ENCODE data around the gene RAB7B.

RAB7B gene

DNA sequence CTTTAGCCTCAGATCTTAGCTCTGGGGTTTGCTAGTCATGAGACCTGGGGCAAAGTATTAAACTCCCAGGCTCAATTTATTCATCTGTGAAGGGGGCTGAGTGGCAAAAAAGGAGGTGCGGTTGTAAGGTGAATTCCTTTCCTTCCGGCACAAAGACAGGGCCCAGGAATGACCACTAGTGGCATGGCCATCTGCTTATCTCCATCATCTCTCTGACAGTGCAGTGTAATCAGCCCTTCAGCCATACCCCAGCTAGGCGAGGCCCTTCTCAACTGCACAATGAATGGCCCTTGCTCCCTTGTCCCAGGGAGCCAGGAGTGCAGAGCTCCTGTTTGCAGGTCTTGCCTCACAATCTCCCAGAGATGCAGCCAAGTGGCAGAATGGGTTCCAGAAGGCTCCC lies 54.3 kb downstream of the RAB7B start:
- no peak for DNase-seq (ENCODE audit: low read depth, low spot score)

DNA sequence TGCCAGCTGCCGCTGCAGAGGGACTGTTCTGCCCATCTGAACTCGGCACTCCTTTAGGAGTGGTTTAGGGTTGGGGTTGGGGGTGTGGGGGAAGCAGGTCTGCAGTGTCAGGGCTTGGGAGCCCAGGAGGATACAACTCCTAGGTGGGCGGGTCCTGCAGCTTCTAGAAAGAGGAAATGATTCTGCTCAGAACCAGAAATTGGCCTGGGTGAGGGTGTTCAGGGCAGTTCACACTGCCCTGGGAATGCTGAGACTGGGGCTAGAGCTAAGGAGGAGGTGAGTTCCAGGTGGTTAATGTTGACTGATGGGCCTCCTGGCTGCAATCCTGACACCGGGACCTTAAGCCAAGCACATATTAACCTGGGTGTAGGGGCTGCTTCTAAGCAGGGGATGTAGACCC lies 55.2 kb downstream of the RAB7B start:
- DNase-seq (ENCODE audit: low read depth, low spot score) = no peak

GRCh38 chr1:205947024-205947423 lies 56.2 kb downstream of the RAB7B start:
- no peak for DNase-seq (ENCODE audit: low read depth, low spot score)

- DNase-seq (ENCODE audit: low read depth, low spot score) = no peak
Measured at GRCh38 chr1:205945069-205945468, 58.1 kb downstream of the RAB7B start.

GRCh38 chr1:205944525-205944924 lies 58.7 kb downstream of the RAB7B start:
- no peak for DNase-seq (ENCODE audit: low read depth, low spot score)

GRCh38 chr1:205943245-205943644 lies 60.0 kb downstream of the RAB7B start, which contains the start of gene SLC26A9:
TSS of gene SLC26A9 (minus strand) at chr1:205943456. CDS start at chr1:205935820, 7,636 bp downstream.
- no peak for DNase-seq (ENCODE audit: low read depth, low spot score)

GRCh38 chr1:205942631-205943159 lies 60.5 kb downstream of the RAB7B start:
- no peak for DNase-seq (ENCODE audit: low read depth, low spot score)

- DNase-seq (ENCODE audit: low read depth, low spot score) = no peak
Measured at GRCh38 chr1:205940710-205941109, 62.5 kb downstream of the RAB7B start.

DNA sequence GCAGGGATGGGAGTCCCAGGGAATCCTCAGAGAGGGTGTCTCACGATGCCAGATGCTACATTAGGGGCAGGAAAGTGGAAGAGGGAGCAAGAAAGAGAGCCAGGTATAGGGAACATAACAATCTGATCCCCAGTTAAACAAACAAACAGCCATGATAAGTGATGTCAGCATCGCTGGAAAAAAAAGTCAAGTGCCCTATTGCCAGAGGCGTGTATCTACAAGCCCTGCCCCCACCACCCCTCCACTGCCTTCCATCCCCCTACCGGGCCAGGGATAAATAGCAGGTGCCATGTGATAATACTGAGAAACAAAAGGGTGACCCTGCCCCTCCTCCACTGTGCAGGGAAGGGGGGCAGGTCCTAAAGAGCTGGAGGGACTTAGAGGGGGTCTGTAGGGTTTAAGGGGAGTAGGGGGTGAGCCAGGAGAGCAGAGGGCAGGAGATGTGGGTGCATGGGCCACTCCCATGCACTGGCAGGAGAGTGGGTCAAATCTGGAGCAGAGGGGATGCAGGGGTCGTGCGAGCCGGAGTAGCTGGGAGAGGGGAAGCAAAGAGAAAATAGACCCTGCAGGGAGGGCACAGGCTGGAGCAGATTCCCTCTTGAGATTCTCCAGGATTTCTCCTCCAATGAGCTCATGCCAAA lies 63.4 kb downstream of the RAB7B start:
- no peak for DNase-seq (ENCODE audit: low read depth, low spot score)

- no peak for DNase-seq (ENCODE audit: low read depth, low spot score)
Measured at GRCh38 chr1:205938682-205939081, 64.5 kb downstream of the RAB7B start.

DNA sequence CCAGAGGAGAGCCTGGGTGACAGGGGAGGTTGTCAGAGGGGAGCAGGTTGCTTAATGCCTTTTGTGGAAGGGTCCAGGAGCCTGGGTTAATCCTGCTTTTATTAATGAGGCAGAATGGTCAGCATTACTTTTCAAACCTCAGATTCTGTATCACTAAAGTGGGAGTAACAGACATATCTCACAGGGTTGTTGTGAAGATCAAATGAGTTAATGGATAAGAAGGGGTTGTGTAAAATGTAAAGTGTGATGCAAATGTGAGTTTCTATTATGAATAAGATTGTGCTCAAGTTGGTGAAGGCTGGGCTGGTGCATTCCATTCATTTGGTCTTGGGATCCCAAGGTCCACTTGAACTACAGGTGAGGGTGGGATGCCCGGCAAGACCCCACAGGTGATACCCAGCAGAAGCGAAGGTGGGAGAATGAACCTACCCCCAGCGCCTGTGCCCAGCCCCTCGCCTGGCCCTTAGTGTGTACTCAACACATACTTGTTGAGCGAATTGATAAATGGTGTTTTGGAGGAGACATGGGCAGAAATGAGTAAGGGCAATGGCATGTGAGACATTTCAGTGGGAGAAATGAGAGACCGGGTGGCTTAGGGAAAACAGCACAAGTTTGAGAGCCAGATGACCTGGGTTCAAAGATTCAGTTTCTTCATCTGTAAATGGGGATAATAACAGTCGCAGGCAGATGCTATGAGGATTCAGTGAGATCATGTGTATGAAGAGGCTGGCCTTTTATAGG lies 66.2 kb downstream of the RAB7B start:
- no peak for DNase-seq (ENCODE audit: low read depth, low spot score)

DNA sequence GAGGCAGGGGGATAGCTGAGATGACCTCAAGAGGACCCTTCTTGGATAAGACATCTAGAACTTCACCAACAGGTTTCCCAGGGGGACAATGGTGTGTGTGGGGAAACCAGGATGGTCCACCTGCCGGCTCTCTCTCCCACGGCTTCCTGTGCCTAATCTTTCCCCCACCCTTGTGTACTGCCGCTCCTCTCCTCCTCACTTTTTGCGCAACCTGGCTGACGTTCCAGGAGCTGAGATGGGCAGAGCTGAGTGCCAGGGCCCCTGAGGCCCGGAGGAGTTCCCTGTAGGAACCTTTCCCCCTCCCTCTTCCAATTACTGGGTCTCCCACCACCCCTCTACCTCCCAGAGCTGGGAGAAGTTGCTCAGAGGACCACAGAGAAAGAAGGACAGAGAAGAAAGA lies 66.9 kb downstream of the RAB7B start:
- no peak for DNase-seq (ENCODE audit: low read depth, low spot score)

GRCh38 chr1:205935869-205936268 lies 67.3 kb downstream of the RAB7B start:
- DNase-seq (ENCODE audit: low read depth, low spot score) = no peak

GRCh38 chr1:205934788-205935187 lies 68.4 kb downstream of the RAB7B start:
- no peak for DNase-seq (ENCODE audit: low read depth, low spot score)

DNA sequence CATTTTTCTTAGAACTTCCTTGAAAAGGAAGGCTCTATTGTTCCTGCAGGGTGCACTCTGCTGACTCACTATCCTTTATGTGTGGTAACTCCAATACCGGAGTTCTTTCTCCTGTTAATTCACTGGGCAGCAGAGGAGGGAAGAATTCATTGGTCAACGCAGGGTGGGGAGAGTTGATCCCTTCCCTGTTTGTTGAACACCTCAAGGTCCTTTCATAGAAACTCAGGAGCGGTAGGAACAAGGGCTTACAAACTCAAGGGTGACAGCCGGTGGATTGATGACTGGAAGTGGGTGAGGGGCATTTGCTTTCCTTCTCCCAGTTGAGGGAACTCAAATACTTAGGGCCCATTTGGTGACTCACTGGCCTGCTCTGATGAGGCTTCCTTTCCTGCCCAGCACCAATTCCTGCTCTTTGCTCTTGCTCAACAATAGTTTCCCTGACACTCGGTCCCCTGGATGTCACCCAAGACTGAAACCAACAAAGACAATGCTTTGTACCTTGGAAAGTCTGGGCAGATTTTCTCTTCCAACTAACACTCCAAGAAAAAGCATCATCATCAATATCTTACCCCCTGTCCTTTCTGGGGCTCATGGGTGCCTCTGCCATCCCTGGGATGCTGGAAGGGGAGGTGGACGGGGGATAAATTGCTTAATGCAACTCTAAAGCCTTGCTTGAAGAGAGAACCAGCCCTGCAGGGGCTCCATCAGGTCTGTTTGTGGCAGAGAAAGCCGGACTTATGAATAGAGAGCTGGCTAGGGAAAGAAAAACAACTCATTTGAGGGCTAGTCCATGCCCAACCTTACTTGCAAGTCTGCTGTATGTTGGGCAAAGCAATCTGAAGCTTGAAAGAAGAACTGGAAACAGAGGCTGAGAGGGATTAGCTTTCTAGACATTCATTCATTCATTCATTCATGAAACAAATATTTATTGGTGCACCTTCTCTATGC lies 69.2 kb downstream of the RAB7B start:
- no peak for DNase-seq (ENCODE audit: low read depth, low spot score)

GRCh38 chr1:205932776-205933175 lies 70.4 kb downstream of the RAB7B start:
- DNase-seq (ENCODE audit: low read depth, low spot score) = no peak

GRCh38 chr1:205930799-205931281 lies 72.4 kb downstream of the RAB7B start:
- DNase-seq (ENCODE audit: low read depth, low spot score) = no peak

GRCh38 chr1:205930195-205930577 lies 73.0 kb downstream of the RAB7B start:
- DNase-seq (ENCODE audit: low read depth, low spot score) = no peak

DNA sequence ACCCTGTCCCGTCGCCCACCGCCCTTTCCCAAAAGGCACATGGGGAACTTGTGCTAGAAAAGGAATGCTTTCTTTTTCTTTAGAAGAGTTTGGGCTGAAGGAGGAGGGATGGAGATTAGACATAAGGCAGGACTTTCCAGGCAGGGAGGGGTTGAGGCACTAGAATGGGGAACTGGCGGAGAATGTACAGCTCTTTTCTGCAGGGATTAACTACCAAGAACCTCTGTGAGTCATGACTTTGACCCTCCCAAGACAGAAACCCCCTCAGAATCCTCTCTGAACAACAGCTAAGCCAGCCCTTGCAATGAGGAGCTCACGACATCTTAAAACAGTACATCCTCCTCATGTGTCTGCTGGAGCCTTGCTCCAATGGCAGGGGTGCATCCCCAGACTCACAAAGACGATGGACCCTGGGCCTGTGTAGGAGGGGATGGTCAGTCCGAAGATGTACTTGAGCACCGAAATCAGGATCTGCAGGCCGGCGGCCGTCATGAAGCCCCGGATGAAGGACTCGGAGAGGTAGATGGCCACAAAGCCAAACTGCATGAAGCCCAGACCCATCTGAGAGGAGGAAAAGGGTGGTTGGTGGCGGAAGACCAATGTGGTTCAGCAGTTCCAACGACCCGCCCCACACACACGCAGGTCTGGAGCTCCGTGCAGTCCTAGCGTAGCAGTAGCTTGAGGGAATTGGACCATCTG lies 73.5 kb downstream of the RAB7B start:
- no peak for DNase-seq (ENCODE audit: low read depth, low spot score)

DNA sequence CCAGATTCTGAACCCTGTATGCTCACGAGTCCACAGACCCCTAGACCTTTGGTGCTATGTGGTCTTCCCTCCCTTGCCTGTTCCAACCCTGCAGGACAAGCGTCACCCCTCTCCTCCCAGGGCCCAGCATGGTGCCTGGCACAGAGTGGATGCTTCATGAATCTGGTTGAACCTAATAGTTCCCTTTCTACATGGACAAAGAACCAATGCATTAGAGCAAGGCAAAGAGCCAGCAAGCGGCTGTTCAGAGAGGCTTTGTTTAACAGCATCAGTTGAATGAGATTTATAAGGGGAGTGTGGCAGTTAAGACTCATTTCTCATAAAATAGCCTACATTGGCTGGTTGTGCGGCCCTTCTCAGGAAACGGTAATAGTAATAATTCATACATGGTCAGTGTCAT lies 74.9 kb downstream of the RAB7B start:
- DNase-seq (ENCODE audit: low read depth, low spot score) = no peak

DNA sequence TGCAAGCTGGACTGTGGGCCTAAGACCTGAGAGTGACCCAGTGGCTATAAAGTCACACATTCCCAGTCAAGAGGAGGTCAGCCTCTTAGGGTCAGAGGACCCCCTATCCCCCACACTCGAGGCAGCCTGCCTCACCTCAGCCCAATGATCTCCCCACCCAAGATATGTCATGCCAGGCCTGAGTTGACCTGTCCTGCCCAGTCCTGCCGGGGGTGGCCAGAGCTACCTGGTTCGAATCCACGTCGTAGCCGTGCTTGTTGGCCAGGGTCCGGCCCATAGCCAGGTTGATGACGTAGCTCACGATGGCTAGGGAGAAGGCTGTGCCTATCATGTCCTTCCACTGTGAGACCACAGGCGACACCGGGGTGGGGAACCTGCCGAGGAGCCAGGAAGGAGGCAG lies 75.5 kb downstream of the RAB7B start:
- no peak for DNase-seq (ENCODE audit: low read depth, low spot score)
